ENCODE measurements around the gene GLT8D1. TPM values are rescaled to one million over a fixed set of nuclear protein-coding genes. Genes with fewer than 3 reads are reported as not detected.
"Not testable (repeated sequence)": the region's sequence is repeated elsewhere in the genome, so short reads cannot be mapped to it uniquely, and the experiment has no call there.

GLT8D1 gene
- total RNA-seq, 2 donors from 2014 or later: 32.4 to 41.1 TPM

DNA sequence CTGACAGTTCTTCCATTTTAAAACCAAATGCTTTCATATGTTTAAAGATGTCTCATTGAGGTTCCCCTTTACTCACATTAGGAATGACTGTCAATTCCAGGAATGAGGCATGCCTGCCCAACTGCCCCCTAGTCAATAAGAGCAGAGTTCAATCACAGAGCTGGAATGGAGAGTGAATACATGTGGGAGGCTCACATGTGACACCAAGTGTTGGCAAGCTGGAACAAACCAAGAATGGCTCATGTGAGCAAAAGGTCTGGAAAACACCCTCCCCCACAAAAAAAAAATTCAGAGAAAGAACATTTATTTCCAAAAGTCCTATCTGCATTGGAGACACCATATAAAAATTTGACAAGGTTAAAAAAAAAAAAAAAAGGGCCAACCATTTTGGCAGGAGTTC is 23.6 kb downstream of the GLT8D1 start:
- peaks cover 43 to 52% of the 10 kb centered on the region in 2 donors for H3K4me1 Mint-ChIP-seq (ENCODE audit: low read depth in 2 of 2)
- ATAC-seq: no peak

GRCh38 chr3:52681596-52681995 is 24.0 kb downstream of the GLT8D1 start:
- H3K27me3 Mint-ChIP-seq: no peaks in the 10 kb centered on the region
- peak overlapping the region; percentile 41 for H3K4me3 Mint-ChIP-seq
- H3K27ac Mint-ChIP-seq: peak overlapping the region; percentile 77 to 85
- no peaks in the 10 kb centered on the region for H3K9me3 Mint-ChIP-seq
- DNase-seq (ENCODE audit: low spot score): no peak
- ATAC-seq: no peak
- H3K36me3 Mint-ChIP-seq: peaks cover 32% of the 10 kb centered on the region
- peaks cover 43 to 47% of the 10 kb centered on the region in 2 donors for H3K4me1 Mint-ChIP-seq (ENCODE audit: low read depth in 2 of 2)

More for the DNA sequence above, 23.6 kb downstream of the GLT8D1 start:
- Mint-ChIP-seq H3K9me3 (no peaks in the 10 kb centered on the region), H3K4me3 (peak overlapping the region; percentile 41), H3K36me3 (peaks cover 32% of the 10 kb centered on the region), H3K27me3 (no peaks in the 10 kb centered on the region), H3K27ac (peak overlapping the region; percentile 77 to 85)
- DNase-seq (ENCODE audit: low spot score): no peak

DNA sequence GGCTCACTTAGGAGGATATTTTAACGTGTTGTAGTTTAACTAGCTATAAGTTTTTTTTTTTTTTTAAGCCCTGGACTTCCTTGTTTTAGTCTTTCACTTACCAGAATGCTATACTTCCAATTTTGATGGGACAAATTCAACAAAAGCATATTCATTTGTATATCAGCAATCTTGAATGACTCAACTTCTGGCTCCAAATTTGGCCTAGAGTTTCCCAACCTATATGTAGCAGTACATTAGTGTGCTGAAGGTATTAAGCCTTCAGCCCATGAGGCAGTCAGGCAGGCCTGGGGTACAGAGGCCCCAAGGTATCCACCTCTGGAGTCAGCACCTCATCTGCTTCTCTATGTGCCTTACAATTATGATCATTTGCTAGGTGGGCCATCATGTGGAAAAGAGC is 25.8 kb downstream of the GLT8D1 start:
- no peak for ATAC-seq
- peaks cover 40% of the 10 kb centered on the region for H3K36me3 Mint-ChIP-seq

GRCh38 chr3:52679199-52679538 is 26.4 kb downstream of the GLT8D1 start:
- H3K4me1 Mint-ChIP-seq (ENCODE audit: low read depth in 2 of 2): peaks cover 35 to 41% of the 10 kb centered on the region in 2 donors
- ATAC-seq (no peak), DNase-seq (ENCODE audit: low spot score) (no peak)
- H3K27me3 Mint-ChIP-seq: no peaks in the 10 kb centered on the region
- H3K27ac Mint-ChIP-seq: peak overlapping the region; percentile 77 to 85
- H3K9me3 Mint-ChIP-seq: no peaks in the 10 kb centered on the region
- H3K36me3 Mint-ChIP-seq: peaks cover 41% of the 10 kb centered on the region
- H3K4me3 Mint-ChIP-seq: no peak overlapping the region

More for the DNA sequence above, 25.8 kb downstream of the GLT8D1 start:
- Mint-ChIP-seq H3K27ac (peak overlapping the region; percentile 77 to 85), H3K4me3 (peak overlapping the region; percentile 30), H3K9me3 (no peaks in the 10 kb centered on the region), H3K27me3 (no peaks in the 10 kb centered on the region), H3K4me1 (ENCODE audit: low read depth in 2 of 2) (peaks cover 39 to 46% of the 10 kb centered on the region in 2 donors)
- no peak for DNase-seq (ENCODE audit: low spot score)

GRCh38 chr3:52678265-52679198 is 27.1 kb downstream of the GLT8D1 start:
- no peaks in the 10 kb centered on the region for H3K9me3 Mint-ChIP-seq
- ATAC-seq: no peak
- H3K4me3 Mint-ChIP-seq: no peak overlapping the region
- peaks cover 35 to 41% of the 10 kb centered on the region in 2 donors for H3K4me1 Mint-ChIP-seq (ENCODE audit: low read depth in 2 of 2)
- DNase-seq (ENCODE audit: low spot score): no peak
- peaks cover 41% of the 10 kb centered on the region for H3K36me3 Mint-ChIP-seq
- H3K27ac Mint-ChIP-seq: peak overlapping the region; percentile 77 to 85
- no peaks in the 10 kb centered on the region for H3K27me3 Mint-ChIP-seq

- DNase-seq (ENCODE audit: low spot score); ATAC-seq; H3K4me3 Mint-ChIP-seq; H3K27me3 Mint-ChIP-seq; H3K9me3 Mint-ChIP-seq; H3K27ac Mint-ChIP-seq: not testable (repeated sequence)
- Mint-ChIP-seq H3K36me3 (peaks cover 43% of the 10 kb centered on the region), H3K4me1 (ENCODE audit: low read depth in 2 of 2) (peaks cover 37 to 46% of the 10 kb centered on the region in 2 donors)
These were observed 29.4 kb downstream of the GLT8D1 start for GRCh38 chr3:52676201-52676600.

- peak overlapping the region; percentile 95 to 97 for H3K27ac Mint-ChIP-seq
- H3K4me3 Mint-ChIP-seq: peak overlapping the region; percentile 74
- no peak for DNase-seq (ENCODE audit: low spot score)
- no peaks in the 10 kb centered on the region for H3K9me3 Mint-ChIP-seq
- no peaks in the 10 kb centered on the region for H3K27me3 Mint-ChIP-seq
- H3K4me1 Mint-ChIP-seq (ENCODE audit: low read depth in 2 of 2): peaks cover 36 to 40% of the 10 kb centered on the region in 2 donors
- H3K36me3 Mint-ChIP-seq: peaks cover 26% of the 10 kb centered on the region
- ATAC-seq: peak in 1 of 2 donors; percentile 21
These were observed 33.9 kb downstream of the GLT8D1 start for GRCh38 chr3:52671676-52672075.

DNA sequence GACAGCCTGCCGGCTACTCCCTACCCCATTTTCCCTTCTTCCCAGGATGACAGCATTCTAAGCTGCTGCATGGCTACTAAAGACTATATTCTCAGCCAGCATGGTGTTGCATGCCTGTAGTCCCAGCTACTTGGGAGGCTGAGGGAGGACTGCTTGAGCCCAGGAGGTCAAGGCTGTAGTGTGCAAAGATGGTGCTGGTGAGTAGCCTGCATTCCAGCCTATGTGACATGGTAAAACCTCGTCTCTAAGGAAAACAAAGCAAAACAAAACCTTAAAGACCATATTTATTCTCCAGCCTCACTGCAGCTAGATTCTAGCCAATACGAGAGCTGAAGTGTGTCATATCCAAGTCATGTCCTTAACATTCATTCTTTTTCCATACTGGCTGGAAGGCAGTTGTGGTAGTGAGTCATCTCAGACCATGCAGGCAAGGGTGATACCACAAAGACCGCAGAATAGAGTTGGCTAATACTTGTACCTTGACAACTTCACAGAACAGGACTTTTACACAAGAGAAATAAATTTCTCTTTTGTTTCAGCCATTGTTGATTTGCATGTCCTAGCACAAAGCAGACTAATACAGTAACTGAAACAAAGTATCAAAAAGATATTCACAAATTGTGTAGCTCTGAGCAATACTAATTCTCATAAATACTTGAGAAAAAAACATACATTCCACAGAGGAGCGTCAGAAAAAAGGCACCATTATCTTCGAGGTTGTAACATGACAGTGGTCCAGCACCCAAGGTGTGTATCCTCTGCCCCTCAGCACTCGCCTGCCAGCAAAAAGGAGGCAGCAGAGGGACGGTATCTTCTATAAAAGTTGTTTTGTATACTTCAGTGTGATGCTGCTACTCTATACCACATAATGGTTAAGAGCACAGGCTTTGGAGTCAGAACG is 34.7 kb downstream of the GLT8D1 start:
- peaks cover 21% of the 10 kb centered on the region for H3K36me3 Mint-ChIP-seq
- peak overlapping the region; percentile 95 to 97 for H3K27ac Mint-ChIP-seq
- H3K27me3 Mint-ChIP-seq: no peaks in the 10 kb centered on the region
- peaks cover 32 to 40% of the 10 kb centered on the region in 2 donors for H3K4me1 Mint-ChIP-seq (ENCODE audit: low read depth in 2 of 2)
- peak; percentile 77 for DNase-seq (ENCODE audit: low spot score)
- peak; percentile 95 to 96 for ATAC-seq
- no peaks in the 10 kb centered on the region for H3K9me3 Mint-ChIP-seq
- H3K4me3 Mint-ChIP-seq: peak overlapping the region; percentile 74

DNA sequence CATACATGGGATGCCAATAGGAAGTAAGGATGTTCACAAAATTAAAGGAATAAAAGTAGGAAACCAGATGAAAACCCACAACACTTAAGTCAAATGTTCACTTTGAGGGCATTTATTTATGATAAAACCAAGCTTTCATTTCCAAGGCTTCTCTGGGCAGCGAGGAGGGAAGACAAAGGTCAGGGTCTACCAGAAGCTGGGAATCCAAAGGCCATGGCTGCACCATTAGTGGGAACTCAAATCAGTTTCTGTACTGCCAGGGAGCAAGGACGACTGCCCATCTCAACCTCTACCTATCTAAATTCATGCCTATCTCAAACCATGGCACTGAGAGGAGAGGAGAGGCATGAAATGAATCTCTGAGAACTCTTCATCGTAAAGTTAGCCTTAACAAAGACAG is 42.5 kb downstream of the GLT8D1 start:
- Mint-ChIP-seq H3K36me3 (peaks cover 13% of the 10 kb centered on the region), H3K27me3 (no peaks in the 10 kb centered on the region), H3K9me3 (no peaks in the 10 kb centered on the region), H3K27ac (no peak overlapping the region), H3K4me3 (no peak overlapping the region), H3K4me1 (ENCODE audit: low read depth in 2 of 2) (peaks cover 0 to 3% of the 10 kb centered on the region in 2 donors)
- ATAC-seq (no peak), DNase-seq (ENCODE audit: low spot score) (no peak)

- Mint-ChIP-seq H3K4me1 (ENCODE audit: low read depth in 2 of 2) (peaks cover 0 to 3% of the 10 kb centered on the region in 2 donors), H3K27ac (no peak overlapping the region), H3K27me3 (no peaks in the 10 kb centered on the region), H3K4me3 (no peak overlapping the region), H3K36me3 (peaks cover 21% of the 10 kb centered on the region), H3K9me3 (no peaks in the 10 kb centered on the region)
- ATAC-seq: no peak
- no peak for DNase-seq (ENCODE audit: low spot score)
These were observed 45.5 kb downstream of the GLT8D1 start for GRCh38 chr3:52660046-52660445.

DNA sequence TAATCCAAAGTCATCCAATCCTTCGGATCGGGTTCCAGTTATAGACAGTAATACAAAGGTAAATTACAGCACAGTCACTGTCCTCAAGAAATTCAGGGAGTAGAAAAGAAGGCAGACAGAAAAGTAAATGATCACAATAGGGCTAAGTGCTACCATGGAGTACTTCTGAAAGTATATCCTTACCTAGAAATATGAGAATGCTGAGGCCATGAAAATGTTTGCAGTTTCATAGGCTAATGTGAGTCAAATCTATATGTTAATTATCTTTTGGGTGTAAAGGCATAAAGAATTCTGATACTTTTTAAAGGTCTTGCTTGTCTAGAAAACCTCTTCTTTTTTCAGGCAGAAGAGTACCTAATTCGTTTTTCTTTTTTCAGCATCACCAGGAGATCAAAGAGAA is 49.7 kb downstream of the GLT8D1 start:
- H3K4me3 Mint-ChIP-seq: no peak overlapping the region
- peaks cover 21% of the 10 kb centered on the region for H3K36me3 Mint-ChIP-seq
- H3K4me1 Mint-ChIP-seq (ENCODE audit: low read depth in 2 of 2): no peaks in the 10 kb centered on the region
- ATAC-seq: no peak
- no peaks in the 10 kb centered on the region for H3K27me3 Mint-ChIP-seq
- no peaks in the 10 kb centered on the region for H3K9me3 Mint-ChIP-seq
- no peak for DNase-seq (ENCODE audit: low spot score)
- H3K27ac Mint-ChIP-seq: no peak overlapping the region

GRCh38 chr3:52651592-52651991 is 54.0 kb downstream of the GLT8D1 start:
- no peaks in the 10 kb centered on the region for H3K27me3 Mint-ChIP-seq
- peaks cover 0 to 6% of the 10 kb centered on the region in 2 donors for H3K4me1 Mint-ChIP-seq (ENCODE audit: low read depth in 2 of 2)
- DNase-seq (ENCODE audit: low spot score) (no peak), ATAC-seq (no peak)
- no peaks in the 10 kb centered on the region for H3K9me3 Mint-ChIP-seq
- H3K27ac Mint-ChIP-seq: no peak overlapping the region
- peaks cover 41% of the 10 kb centered on the region for H3K36me3 Mint-ChIP-seq
- no peak overlapping the region for H3K4me3 Mint-ChIP-seq

DNA sequence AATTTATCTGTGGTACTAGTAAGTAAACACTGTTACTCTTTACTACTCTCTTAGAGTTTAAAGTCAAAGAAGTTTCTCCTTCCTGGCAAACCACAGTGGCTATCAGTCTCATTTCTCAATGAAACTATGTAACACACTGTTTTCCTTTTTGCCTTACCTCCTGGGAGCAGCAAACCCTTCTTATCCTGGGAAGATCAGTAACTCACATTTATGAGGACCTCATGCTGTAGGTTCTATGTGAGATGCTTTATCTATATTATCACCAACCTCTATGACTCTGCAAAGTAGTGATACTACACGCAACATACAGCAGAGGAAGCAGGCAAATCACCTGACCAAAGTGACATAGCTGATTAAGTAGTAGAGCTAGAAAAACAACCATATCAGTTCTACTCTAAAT is 55.2 kb downstream of the GLT8D1 start:
- H3K27ac Mint-ChIP-seq: peak overlapping the region; percentile 19 to 78
- H3K4me3 Mint-ChIP-seq: no peak overlapping the region
- H3K36me3 Mint-ChIP-seq: peaks cover 35% of the 10 kb centered on the region
- DNase-seq (ENCODE audit: low spot score) (no peak), ATAC-seq (peak in 1 of 2 donors; percentile 70)
- H3K4me1 Mint-ChIP-seq (ENCODE audit: low read depth in 2 of 2): peaks cover 0 to 6% of the 10 kb centered on the region in 2 donors
- no peaks in the 10 kb centered on the region for H3K9me3 Mint-ChIP-seq
- no peaks in the 10 kb centered on the region for H3K27me3 Mint-ChIP-seq

Data from natural killer cell treated with Interleukin-12 subunit alpha and Interleukin-12 subunit beta and Interleukin-15 and Interleukin-18, amount 100 ng/mL, for 72 hours (primary cell).